Stimulated activated CD8-positive, alpha-beta memory T cell treated with anti-CD3 and anti-CD28 coated beads, Interleukin-2, amount 100 ng/mL, for 48 hours (primary cell): ENCODE data around the gene SCN3A.

ENCODE experiments used
- DNase-seq, 2 donors: peaks; one replicate each; pipeline ENCODE4 v3.0.0-alpha.2; 2020; ENCODE audit warnings: low read depth in 2 of 2

The SCN3A gene

DNA sequence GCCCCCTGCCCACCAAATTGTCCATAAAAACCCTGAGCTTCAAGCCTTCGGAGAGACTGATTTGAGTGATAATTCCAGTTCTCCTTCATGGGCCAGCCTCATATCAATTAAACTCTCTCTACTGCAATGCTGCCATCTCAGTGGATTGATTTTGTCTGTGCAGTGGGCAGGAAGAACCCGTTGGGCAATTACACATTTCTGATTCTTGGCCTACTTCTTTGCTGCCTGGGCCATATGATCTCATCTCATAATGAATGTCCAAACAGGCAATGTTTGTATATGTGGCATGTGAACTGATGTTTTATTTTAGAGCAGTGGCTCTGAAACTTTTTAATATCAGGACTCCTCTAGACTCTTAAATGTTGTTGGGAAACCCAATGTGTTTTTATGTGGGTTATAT is 147.3 kb downstream of the SCN3A start:
- DNase-seq: no peak

- no peak for DNase-seq
Observed at GRCh38 chr2:165055082-165055851, 148.6 kb downstream of the SCN3A start.

GRCh38 chr2:165054652-165055051 is 149.2 kb downstream of the SCN3A start:
- no peak for DNase-seq

GRCh38 chr2:165044505-165045303 is 159.1 kb downstream of the SCN3A start:
- no peak for DNase-seq
